CD4-positive, alpha-beta T cell treated with Interleukin-17A for 4 hours (primary cell): ENCODE data around the gene ERCC2.

ENCODE experiments used
- DNase-seq: peaks from one replicate; pipeline ENCODE4 v3.0.0-alpha.2; 2020; ENCODE audit warnings: mixed read lengths

Gene ERCC2

DNA sequence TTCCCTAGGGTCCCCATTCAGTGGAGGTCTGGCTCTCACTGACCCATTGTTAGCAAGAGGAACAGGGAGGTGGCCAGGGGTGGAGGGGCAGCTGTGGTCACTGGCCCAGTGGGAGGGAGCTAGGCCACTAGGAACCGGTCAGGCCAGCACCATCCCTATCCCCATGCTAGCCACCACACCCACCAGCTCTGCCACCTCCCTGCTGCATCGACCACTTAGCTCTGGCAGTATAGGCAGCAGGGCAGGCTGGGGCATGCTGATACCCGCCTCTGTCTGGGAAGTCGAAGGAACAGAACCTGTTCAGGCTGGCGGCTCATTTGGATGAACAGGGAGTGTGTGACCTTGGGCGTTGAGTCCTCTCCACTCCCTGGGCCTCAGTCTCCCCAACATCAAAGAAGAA, 29.8 kb upstream of the ERCC2 start:
- no peak for DNase-seq

DNA sequence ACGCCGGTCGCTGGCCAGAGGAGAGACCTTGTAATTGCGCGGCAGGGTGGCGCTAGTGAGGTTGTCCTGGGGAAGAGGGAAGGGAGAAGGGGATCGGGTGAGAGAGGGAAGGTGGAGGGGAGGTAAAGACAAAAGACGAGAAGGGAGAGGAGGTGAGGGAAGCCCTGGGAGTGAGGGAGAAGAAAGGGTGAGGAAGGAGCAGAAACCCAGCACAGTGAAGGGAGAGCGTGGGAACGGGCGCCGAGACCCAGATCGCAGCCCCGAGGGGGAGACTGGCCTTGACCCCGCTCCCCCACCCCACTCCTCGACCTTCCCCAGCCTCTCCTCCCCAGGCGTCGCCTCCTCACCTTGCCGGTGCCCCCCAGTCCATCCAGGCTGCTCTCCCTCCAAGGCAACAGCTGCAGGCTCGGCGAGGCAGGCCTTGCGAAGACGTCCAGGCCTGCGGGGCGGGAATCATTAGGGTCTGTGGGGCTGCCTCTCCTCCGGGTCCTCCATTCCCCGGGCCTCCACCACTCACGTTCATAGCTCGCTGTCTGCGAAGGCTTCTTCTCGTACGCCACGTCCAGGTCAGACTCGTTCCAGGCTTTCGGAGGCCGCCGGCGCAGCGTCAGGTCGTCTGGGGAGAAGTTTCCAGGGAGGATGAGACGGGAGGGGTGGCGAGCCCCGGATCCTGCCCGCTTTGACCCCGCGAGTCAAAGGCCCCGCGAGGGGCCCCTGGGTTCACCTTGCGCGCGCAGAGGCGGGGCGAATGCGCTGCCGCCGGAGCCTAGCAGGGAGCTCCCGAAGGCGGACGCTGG, 25.6 kb upstream of the ERCC2 start:
- no peak for DNase-seq

DNA sequence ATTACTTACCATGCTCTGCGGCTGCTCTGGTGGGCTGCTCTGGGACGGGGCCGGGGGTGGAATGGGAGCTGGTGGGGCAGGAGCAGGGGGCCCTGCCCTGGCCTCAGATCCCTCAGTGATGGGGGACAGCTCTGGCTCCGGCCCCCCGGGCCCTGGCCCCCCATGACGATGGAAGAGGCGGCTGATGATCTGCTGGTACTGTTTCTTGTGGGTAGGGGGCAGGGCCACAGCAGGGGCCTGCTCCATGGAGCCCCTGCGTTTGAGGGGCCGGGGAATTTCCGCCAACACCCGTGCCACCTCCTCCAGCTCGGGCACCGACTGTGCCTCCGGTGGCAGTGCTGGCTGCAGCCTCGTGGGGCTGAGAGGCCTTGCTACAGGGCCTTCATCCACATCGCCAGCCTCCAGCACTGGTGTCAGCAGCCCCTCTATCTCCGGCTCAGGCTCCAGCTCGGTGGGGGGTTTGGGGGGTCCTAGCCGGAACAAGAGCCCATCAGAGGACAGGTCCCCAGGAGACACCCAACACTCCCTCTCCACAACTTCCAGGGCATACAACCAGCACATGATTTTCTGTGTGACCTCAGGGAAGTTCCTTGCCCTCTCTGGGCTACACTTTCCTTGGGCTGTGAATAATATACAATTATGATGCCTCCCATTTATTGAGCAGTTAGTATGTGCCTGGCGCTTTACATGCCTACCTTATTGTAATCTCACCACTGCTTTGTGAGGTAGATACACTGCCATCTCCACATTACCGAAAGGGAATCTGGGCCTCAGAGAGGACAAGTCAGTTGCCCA, 21.7 kb upstream of the ERCC2 start:
- no peak for DNase-seq

- DNase-seq: no peak
Observed at GRCh38 chr19:45391346-45391745, 21.0 kb upstream of the ERCC2 start.

- no peak for DNase-seq
Observed at GRCh38 chr19:45385392-45386221, 15.2 kb upstream of the ERCC2 start.

DNA sequence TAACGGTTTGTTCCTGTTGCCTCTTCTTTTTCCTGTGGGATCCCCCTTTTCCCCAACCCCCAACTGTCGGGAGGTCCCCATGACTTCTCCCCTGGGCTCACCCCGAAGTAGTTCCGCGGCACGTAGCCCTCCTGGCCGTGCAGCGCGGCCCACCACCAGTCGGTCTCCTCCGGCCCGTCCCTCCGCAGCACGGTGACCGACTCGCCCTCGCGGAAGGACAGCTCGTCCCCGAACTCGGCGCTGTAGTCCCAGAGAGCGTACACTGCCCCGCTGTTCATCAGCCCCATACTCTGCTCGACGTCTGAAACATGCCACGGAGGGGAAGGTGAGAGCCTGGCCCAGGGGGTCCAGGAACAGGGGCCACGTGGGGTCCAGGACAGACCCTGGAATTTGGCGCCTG, 12.1 kb upstream of the ERCC2 start:
- no peak for DNase-seq

DNA sequence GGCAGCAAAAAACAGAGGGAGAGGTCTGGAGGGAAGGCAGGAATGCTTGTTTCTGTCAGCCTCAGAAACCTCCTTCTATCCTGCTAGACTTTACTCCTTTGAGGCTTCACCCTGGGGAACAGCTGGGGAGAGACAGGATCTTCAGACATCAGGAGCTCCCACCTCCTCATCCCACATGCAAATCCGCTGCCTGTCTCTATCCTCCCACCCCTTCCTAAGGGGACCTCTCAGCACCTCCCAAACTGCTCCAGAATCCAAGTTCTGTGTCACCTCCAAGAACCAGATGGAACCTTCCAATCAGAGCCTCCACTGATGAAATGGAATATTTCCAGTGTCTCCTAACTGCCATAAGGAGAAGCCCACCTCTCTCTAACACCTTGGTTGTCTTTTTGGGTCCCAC, 9.7 kb upstream of the ERCC2 start:
- DNase-seq: no peak

DNA sequence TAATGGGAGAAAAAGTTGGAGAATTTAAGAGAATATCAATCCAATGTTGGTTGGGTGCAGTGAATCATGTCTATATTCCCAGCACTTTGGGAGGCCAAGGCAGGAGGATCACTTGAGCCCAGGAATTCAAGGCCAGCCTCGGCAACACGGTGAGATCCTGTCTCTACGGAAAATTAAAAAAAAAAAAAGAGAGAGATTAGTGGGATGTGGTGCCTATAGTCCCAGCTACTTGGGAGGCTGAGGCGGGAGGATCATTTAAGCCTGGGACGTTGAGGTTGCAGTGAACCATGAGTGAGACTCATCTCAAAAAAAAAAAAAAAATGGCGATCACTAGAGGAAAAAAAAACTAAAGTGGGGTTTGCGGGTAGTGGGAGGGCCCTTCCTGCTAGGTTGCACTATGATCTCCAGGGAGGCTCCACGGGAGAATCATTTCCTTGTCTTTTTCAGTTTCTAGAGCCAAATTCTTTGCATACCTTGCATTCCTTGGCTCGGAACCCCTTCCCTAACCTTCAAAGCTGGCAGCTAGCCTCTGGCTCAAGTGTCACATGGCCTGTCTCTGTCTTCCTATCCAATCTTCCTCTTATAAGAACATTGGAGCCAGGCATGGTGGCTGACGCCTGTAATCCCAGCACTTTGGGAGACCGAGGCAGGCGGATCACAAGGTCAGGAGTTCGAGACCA, 5.8 kb upstream of the ERCC2 start:
- DNase-seq: no peak

DNA sequence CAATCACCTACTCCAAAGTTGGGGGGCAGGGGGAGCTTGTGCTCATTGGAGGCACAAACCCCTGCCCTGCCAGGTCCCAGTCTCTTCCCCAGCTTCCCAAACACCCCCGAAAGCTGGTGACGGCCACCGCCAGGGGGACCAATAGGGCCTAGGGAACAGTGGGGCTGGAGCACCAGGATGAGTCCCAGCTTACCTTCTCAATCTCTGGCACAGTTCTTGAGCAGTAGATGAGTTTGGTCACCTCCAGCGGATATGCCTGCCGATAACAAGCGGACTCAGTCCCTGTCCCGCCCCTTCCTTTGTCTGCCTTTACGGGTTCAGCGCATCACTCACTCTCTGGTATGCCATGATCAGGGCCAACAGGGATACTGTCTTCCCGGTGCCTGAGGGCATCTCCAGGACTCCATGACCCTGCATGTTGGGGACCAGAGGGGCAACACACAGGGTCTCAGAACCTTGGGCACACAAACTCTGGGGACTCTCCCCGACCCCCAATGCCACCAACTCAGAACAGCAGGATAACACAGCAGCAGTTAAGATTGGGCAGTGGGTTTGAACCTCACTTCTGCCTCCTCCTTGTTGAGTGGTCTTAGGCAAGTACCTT, 1.5 kb downstream of the ERCC2 start:
- DNase-seq: no peak

GRCh38 chr19:45368127-45368526, 2.2 kb downstream of the ERCC2 start:
- DNase-seq: no peak

DNA sequence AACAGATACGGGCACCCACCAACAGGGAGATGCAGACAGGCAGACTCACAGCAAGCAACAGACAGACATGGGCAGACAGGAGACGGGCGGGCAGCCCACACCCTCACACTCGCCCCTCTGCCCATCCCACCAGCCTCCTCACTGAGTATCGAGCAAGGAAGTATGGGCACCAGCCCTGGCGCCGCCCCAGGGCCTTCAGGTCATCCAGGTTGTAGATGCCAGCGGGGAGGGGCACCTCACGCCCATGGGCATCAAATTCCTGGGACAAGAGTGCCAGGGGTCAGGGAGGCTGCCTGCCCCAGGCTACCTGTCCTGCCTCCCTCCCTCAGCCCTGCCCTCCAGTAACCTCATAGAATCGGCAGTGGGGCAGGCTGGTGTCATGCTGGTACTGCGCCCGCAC, 5.7 kb downstream of the ERCC2 start:
- DNase-seq: no peak

DNA sequence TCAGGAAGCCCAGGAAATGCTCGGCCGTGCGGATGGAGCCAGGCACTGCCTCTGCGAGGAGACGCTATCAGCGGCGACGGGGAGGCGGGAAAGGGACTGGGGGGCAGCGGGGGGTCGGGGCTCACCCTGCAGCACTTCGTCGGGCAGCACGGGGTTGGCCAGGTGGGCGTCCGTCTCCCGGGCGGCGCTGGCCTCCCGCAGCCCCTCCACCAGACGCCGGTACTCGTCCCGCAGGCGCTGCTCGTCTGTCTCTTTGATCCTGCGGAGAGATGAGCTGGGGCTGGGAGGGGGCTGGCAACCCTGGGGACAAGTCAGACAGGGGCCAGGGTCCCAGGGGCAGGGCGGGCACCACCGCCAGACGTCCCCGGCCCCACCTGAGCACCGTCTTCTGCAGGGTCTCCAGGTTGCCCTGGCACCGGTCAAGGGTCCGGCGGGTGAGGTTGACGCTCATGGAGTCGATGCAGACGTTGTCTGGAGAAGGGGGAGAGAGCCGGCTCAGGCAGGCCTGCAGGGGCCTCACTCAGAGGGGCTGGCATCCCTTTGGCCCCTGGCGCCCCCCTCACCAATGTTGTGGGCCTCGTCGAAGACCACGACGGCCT, 6.4 kb downstream of the ERCC2 start:
- no peak for DNase-seq

GRCh38 chr19:45362291-45362690, 8.1 kb downstream of the ERCC2 start:
- no peak for DNase-seq

GRCh38 chr19:45361608-45362007, 8.8 kb downstream of the ERCC2 start:
- no peak for DNase-seq

DNA sequence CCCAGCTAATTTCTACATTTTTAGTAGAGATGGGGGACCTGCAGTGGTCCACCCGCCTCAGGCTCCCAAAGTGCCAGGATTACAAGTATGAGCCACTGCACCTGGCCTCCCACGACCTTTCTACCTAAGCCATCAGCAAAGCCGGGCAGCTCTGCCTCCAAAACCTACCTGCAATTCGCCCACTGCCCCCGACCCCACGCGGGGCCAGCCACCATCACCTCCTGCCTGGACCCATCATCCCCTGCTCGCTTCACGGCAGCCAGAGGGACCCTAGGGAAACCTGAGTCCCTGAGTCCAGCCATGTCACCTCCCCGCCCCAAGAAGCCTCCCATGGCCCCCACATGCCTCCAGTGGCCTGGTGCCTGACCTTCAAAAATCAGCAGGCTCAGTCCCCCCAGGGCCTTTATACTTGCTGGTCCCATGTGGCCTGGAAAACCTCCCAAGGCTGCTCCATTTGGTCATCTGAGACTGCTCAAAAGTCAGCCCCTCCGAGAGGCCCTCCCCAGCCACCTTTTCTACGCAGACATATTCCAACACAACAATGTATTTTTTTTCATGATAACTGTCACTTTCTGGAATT, 12.1 kb downstream of the ERCC2 start:
- no peak for DNase-seq

GRCh38 chr19:45357445-45357783, 13.0 kb downstream of the ERCC2 start:
- DNase-seq: no peak

GRCh38 chr19:45356760-45357444, 13.5 kb downstream of the ERCC2 start:
- no peak for DNase-seq

DNA sequence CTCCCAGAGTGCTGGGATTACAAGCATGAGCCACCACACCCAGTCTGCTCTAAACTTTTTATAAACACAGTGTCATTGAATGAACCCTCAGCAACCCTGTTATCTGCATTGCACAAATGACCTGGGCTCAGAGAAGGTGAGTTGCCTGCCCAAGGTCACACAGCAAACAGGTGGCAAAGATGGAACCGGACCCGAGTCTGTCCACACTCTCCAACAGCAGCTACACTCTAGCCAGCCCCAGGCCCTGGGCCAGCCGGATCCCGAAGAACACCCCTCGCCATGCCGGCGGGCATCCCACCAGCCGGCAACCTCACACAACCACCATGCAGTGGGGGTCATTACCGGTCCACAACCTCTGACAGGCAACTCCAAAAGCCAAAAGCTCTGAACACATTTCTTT, 14.5 kb downstream of the ERCC2 start:
- DNase-seq: no peak

GRCh38 chr19:45355402-45355801, 15.0 kb downstream of the ERCC2 start:
- no peak for DNase-seq

DNA sequence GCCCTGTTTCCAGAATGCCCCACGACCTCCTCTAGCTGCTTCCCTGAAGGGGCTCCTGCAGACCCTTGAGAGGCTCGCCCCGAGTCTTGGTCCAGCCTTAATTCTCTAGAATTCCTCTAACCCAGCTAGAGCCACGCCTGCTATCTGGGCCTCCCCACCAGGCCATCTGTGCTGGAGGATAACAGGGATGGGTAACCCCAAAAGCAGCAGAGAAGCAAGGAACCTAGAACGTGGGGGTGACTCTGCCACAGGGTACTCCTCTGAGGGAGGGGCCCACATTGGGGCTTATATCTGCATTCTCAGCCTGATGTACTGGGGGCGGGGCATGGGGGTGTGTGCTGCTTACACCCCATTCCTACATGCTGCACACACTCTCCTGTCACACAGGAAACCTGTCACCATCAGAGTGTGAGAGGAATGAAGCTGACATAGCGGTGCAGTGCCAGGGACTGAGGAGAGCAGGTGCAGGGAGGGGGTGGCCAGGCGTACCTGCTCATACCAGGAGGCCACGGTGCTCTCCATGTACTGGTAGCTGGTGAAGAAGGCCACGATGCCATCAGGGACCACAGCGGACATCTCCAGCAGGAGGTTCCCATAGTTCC, 16.0 kb downstream of the ERCC2 start:
- no peak for DNase-seq
